ENCODE data around the gene EBF3. TPM values are rescaled to one million over a fixed set of nuclear protein-coding genes. Genes with fewer than 3 reads are reported as not detected.

Gene EBF3
- total RNA-seq, 2 donors from 2014 or later, result 0.44 to 2.0 TPM

DNA sequence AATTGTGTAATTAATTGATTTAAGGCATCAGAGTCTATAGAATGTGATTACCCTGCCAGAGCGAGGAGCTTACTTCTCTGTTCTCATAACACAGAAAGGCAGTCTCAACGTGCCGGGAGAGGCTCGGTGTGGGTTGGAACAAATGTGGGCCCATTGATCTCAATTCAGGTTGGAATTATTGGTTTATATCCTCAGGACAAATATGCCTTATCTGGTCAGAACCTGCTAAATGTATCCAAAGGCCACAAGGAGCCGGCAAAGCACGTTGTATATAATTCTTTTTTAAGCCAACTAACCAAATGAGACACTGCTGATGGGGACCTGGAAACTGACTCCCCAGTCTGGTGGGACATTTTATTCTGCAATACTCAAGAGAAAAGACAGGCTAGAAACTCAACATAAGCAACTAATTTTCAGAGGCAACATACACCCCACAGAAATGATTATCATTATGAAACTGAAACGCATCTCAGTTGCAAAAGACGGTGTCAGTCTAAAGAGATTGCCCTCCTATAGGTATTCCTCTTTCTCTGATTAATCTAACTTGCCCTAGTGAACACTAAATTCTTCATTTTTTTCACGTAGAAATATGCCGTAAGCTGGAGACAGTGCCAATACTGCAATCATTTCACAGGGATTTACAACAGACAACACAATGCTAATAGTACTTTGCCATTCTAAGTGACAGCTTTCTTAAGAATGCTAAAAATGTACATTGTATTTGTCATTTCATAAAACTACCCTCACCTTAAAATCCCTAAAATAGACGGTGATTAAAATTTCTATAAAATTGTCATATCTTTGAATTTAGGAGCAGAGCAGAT, 9.4 kb downstream of the EBF3 start:
- Histone ChIP-seq H3K27me3 (ENCODE audit: control insufficient read depth, insufficient read depth, low read length, poor library complexity, severe bottlenecking) (peaks cover 63% of the 10 kb centered on the region), H3K27ac (ENCODE audit: low read depth, low read length) (no peak overlapping the region), H3K9me3 (ENCODE audit: control insufficient read depth, low read length) (no peaks in the 10 kb centered on the region), H3K36me3 (ENCODE audit: control insufficient read depth, insufficient read depth, low read length) (no peaks in the 10 kb centered on the region), H3K4me3 (ENCODE audit: low read length) (no peak overlapping the region), H3K4me1 (ENCODE audit: control insufficient read depth, insufficient read depth, low read length) (no peaks in the 10 kb centered on the region), H3K9ac (ENCODE audit: extremely low read depth, low read length, poor library complexity, severe bottlenecking) (no peak overlapping the region)
- Mint-ChIP-seq H3K4me3 (no peak overlapping the region), H3K4me1 (peaks cover 29% of the 10 kb centered on the region), H3K36me3 (ENCODE audit: low read depth) (no peaks in the 10 kb centered on the region), H3K27me3 (ENCODE audit: insufficient read depth) (peaks cover 53% of the 10 kb centered on the region), H3K9me3 (no peaks in the 10 kb centered on the region), H3K27ac (no peak overlapping the region)
- DNase-seq, result no peak
- 87 to 92% methylated on average over 10 to 11 of the region's 11 CpGs for WGBS, 2 experiments (ENCODE audit: insufficient coverage in 1 of 2, insufficient read length in 1 of 2)
- TF ChIP-seq, protein P1, sequence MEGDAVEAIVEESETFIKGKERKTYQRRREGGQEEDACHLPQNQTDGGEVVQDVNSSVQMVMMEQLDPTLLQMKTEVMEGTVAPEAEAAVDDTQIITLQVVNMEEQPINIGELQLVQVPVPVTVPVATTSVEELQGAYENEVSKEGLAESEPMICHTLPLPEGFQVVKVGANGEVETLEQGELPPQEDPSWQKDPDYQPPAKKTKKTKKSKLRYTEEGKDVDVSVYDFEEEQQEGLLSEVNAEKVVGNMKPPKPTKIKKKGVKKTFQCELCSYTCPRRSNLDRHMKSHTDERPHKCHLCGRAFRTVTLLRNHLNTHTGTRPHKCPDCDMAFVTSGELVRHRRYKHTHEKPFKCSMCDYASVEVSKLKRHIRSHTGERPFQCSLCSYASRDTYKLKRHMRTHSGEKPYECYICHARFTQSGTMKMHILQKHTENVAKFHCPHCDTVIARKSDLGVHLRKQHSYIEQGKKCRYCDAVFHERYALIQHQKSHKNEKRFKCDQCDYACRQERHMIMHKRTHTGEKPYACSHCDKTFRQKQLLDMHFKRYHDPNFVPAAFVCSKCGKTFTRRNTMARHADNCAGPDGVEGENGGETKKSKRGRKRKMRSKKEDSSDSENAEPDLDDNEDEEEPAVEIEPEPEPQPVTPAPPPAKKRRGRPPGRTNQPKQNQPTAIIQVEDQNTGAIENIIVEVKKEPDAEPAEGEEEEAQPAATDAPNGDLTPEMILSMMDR (conservative IDR thresholded peaks at IDR 0.05), result no peak

DNA sequence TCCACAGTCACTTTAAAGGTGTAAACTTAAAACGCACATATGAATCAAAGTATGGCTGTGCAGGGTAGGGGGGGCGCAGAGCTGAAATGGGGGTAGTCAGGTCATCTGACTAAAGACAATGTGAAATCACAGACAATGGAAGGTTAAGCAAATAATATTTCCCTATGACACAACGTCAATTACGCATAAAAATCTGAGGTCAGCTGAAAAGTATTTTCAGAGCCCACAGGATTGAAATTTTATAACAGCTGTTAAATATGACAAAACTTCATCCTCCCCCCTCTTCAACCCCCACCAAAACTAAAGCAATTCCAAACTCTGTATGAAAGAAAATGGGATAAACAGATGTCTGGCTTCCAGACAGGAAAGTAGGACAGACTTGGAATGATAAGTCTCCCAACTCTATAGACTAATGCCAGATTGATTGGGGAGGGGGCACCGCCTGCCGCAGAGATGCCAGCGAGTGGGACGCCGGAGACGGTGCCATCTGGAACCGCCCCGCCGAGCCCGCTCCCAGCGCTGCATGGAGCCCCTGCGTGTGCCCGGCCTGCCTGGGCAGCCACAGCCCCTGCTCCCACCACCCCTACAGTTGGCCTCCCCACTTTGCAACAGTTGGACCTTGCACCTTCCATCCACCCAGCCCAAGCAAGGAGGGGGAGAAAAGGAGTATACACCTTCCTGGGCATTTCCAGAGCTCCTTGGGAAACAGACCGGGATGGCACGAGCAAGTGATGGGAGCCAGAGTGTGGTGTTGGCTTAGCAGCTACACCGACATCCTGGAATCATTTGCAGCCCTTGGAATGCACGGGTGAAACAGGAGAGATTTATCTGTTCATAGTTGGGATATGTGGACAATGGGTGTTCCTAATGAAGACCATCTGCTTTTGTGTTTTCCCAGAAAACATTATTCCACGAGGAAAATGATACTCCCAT, 10.7 kb downstream of the EBF3 start:
- Histone ChIP-seq H3K9ac (ENCODE audit: extremely low read depth, low read length, poor library complexity, severe bottlenecking) (no peak overlapping the region), H3K4me3 (ENCODE audit: low read length) (no peak overlapping the region), H3K27ac (ENCODE audit: low read depth, low read length) (peak overlapping the region; percentile 76), H3K36me3 (ENCODE audit: control insufficient read depth, insufficient read depth, low read length) (no peaks in the 10 kb centered on the region), H3K4me1 (ENCODE audit: control insufficient read depth, insufficient read depth, low read length) (no peaks in the 10 kb centered on the region), H3K9me3 (ENCODE audit: control insufficient read depth, low read length) (no peaks in the 10 kb centered on the region), H3K27me3 (ENCODE audit: control insufficient read depth, insufficient read depth, low read length, poor library complexity, severe bottlenecking) (peaks cover 50% of the 10 kb centered on the region)
- no peaks in the 10 kb centered on the region for H3K9me3 Mint-ChIP-seq
- WGBS, 2 experiments (ENCODE audit: insufficient coverage in 1 of 2, insufficient read length in 1 of 2), result 93 to 100% methylated on average over 3 to 21 of the region's 22 CpGs
- TF ChIP-seq, protein P1 (conservative IDR thresholded peaks at IDR 0.05), result no peak
- H3K4me3 Mint-ChIP-seq, result no peak overlapping the region
- peaks cover 31% of the 10 kb centered on the region for H3K4me1 Mint-ChIP-seq
- no peaks in the 10 kb centered on the region for H3K36me3 Mint-ChIP-seq (ENCODE audit: low read depth)
- H3K27ac Mint-ChIP-seq, result no peak overlapping the region
- DNase-seq, result no peak
- H3K27me3 Mint-ChIP-seq (ENCODE audit: insufficient read depth), result peaks cover 45% of the 10 kb centered on the region

DNA sequence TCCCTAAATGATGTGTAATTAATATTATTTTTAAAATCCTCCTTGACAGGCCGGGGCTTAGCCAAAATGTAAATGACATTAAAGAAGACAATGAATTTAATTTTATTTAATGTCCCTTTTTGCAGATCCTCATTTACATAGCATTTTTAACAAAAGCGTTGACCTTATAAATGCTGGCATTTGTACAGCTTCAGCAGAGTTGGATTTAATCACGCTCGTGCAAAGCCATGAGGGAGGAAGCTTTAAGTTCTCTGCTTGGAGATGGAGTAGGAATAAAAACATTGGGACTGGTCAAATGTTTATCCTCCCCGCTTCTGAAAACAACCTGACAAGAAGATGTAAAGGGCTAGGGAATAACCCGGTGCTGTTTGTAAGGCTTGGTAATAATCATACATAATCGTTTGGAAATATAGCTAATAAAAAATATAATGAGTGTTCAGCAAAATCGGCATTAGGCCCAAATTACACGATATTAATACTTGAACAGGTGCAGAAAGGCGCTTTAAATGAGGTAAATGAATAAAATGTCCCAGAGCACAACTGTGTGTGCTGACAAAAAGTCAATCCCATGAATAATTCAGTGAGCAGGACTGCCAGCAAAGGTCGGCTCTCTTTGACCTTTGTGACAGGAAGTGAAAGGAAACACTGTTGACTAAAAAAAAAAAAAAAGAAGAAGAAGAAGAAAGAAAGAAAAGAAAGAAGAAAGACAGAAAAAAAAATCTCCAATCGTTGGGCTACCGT, 11.5 kb downstream of the EBF3 start:
- no peak overlapping the region for H3K4me3 Mint-ChIP-seq
- Histone ChIP-seq H3K27ac (ENCODE audit: low read depth, low read length) (peak overlapping the region; percentile 76), H3K9ac (ENCODE audit: extremely low read depth, low read length, poor library complexity, severe bottlenecking) (no peak overlapping the region), H3K9me3 (ENCODE audit: control insufficient read depth, low read length) (no peaks in the 10 kb centered on the region), H3K27me3 (ENCODE audit: control insufficient read depth, insufficient read depth, low read length, poor library complexity, severe bottlenecking) (peaks cover 42% of the 10 kb centered on the region), H3K4me1 (ENCODE audit: control insufficient read depth, insufficient read depth, low read length) (no peaks in the 10 kb centered on the region), H3K36me3 (ENCODE audit: control insufficient read depth, insufficient read depth, low read length) (no peaks in the 10 kb centered on the region), H3K4me3 (ENCODE audit: low read length) (no peak overlapping the region)
- H3K4me1 Mint-ChIP-seq, result peaks cover 27% of the 10 kb centered on the region
- TF ChIP-seq, protein P1 (conservative IDR thresholded peaks at IDR 0.05), result no peak
- WGBS, 2 experiments (ENCODE audit: insufficient coverage in 1 of 2, insufficient read length in 1 of 2), result 90 to 93% methylated on average over 5 to 12 of the region's 13 CpGs
- H3K27ac Mint-ChIP-seq, result no peak overlapping the region
- no peaks in the 10 kb centered on the region for H3K36me3 Mint-ChIP-seq (ENCODE audit: low read depth)
- H3K27me3 Mint-ChIP-seq (ENCODE audit: insufficient read depth), result peaks cover 37% of the 10 kb centered on the region
- no peak for DNase-seq
- H3K9me3 Mint-ChIP-seq, result no peaks in the 10 kb centered on the region
